DOHH2 (cell line): ENCODE data around the gene SLC22A31.

Source experiments
- CTCF ChIP-seq: fragments of 200-600 bp; sonication (generic); IDR thresholded peaks from one replicate; pipeline ENCODE4 v1.5.1; 2014; ENCODE audit warnings: antibody characterized with exemption, mild to moderate bottlenecking, low read depth, low read length; ENCODE audit not compliant: poor library complexity, severe bottlenecking
- EZH2phosphoT487 ChIP-seq: fragments of 200-600 bp; sonication (generic); IDR thresholded peaks from 2 replicates; pipeline ENCODE4 v1.6.1; 2017; ENCODE audit warnings: borderline replicate concordance, mild to moderate bottlenecking, antibody characterized with exemption, low read length, moderate library complexity, mixed read lengths

- TF ChIP-seq EZH2phosphoT487, result no peak
- no peak for TF ChIP-seq CTCF
Measured at GRCh38 chr16:89174055-89174827, 26.1 kb downstream of the SLC22A31 start.
